ENCODE data around the gene ARPC2. TPM values are rescaled to one million over a fixed set of nuclear protein-coding genes. Genes with fewer than 3 reads are reported as not detected.
A peak's percentile ranks its signal among the peaks of the same experiment; 100 is the strongest.

The ARPC2 gene
- total RNA-seq, 1 donor from 2014 or later = 464 TPM

GRCh38 chr2:218262237-218262600, 45.2 kb downstream of the ARPC2 start:
- no peak for TF ChIP-seq CTCF (IDR thresholded peaks at IDR 0.05; ENCODE audit: insufficient read depth, low read length, poor library complexity, severe bottlenecking)
- H3K27me3 ChIP-seq (ENCODE audit: control insufficient read depth, insufficient read depth, low read length) = no peaks in the 10 kb centered on the region

GRCh38 chr2:218262631-218263586, 45.9 kb downstream of the ARPC2 start:
- H3K36me3 ChIP-seq (ENCODE audit: control insufficient read depth, insufficient read depth, low read length) = no peaks in the 10 kb centered on the region

More at GRCh38 chr2:218262237-218262600, 45.2 kb downstream of the ARPC2 start:
- DNase-seq (ENCODE audit: low read depth) = no peak
- H3K36me3 ChIP-seq (ENCODE audit: control insufficient read depth, insufficient read depth, low read length) = no peaks in the 10 kb centered on the region
- H3K4me3 ChIP-seq (ENCODE audit: low read depth, low read length) = no peak overlapping the region

GRCh38 chr2:218263817-218264641, 47.0 kb downstream of the ARPC2 start:
- H3K4me3 ChIP-seq (ENCODE audit: low read depth, low read length) = no peak overlapping the region
- DNase-seq (ENCODE audit: low read depth) = no peak
- no peaks in the 10 kb centered on the region for H3K36me3 ChIP-seq (ENCODE audit: control insufficient read depth, insufficient read depth, low read length)
- TF ChIP-seq CTCF (IDR thresholded peaks at IDR 0.05; ENCODE audit: insufficient read depth, low read length, poor library complexity, severe bottlenecking) = peak; percentile 13
- no peaks in the 10 kb centered on the region for H3K27me3 ChIP-seq (ENCODE audit: control insufficient read depth, insufficient read depth, low read length)

More at GRCh38 chr2:218262631-218263586, 45.9 kb downstream of the ARPC2 start:
- no peak for DNase-seq (ENCODE audit: low read depth)
- no peak for TF ChIP-seq CTCF (IDR thresholded peaks at IDR 0.05; ENCODE audit: insufficient read depth, low read length, poor library complexity, severe bottlenecking)
- no peaks in the 10 kb centered on the region for H3K27me3 ChIP-seq (ENCODE audit: control insufficient read depth, insufficient read depth, low read length)
- H3K4me3 ChIP-seq (ENCODE audit: low read depth, low read length) = no peak overlapping the region

- no peak for DNase-seq (ENCODE audit: low read depth)
- no peak overlapping the region for H3K4me3 ChIP-seq (ENCODE audit: low read depth, low read length)
- H3K27me3 ChIP-seq (ENCODE audit: control insufficient read depth, insufficient read depth, low read length) = no peaks in the 10 kb centered on the region
- no peak for TF ChIP-seq CTCF (IDR thresholded peaks at IDR 0.05; ENCODE audit: insufficient read depth, low read length, poor library complexity, severe bottlenecking)
- H3K36me3 ChIP-seq (ENCODE audit: control insufficient read depth, insufficient read depth, low read length) = no peaks in the 10 kb centered on the region
Measured at GRCh38 chr2:218264773-218265561, 48.0 kb downstream of the ARPC2 start.

- H3K36me3 ChIP-seq (ENCODE audit: control insufficient read depth, insufficient read depth, low read length) = no peaks in the 10 kb centered on the region
- DNase-seq (ENCODE audit: low read depth) = no peak
- no peaks in the 10 kb centered on the region for H3K27me3 ChIP-seq (ENCODE audit: control insufficient read depth, insufficient read depth, low read length)
- TF ChIP-seq CTCF (IDR thresholded peaks at IDR 0.05; ENCODE audit: insufficient read depth, low read length, poor library complexity, severe bottlenecking) = no peak
- no peak overlapping the region for H3K4me3 ChIP-seq (ENCODE audit: low read depth, low read length)
Measured at GRCh38 chr2:218265626-218266025, 48.6 kb downstream of the ARPC2 start.
